K562 (cell line): ENCODE results near the gene NUAK2. TPM values are rescaled to one million over a fixed set of nuclear protein-coding genes. Genes with fewer than 3 reads are reported as not detected.

Experiments used
- ADNP ChIP-seq: fragments of 200-800 bp; sonication (Bioruptor generic); IDR thresholded peaks from 2 replicates; pipeline ENCODE4 v1.6.1; 2016; ENCODE audit warnings: missing genetic modification characterization, missing compliant biosample characterization
- DPF2 ChIP-seq: fragments of 450-650 bp; IDR thresholded peaks from 2 replicates; pipeline ENCODE4 v1.6.1; 2016
- FOSL1 ChIP-seq: fragments of 200-800 bp; sonication (Bioruptor generic); conservative IDR thresholded peaks from 2 replicates; pipeline ENCODE4 v1.6.1; 2016; ENCODE audit warnings: missing genetic modification characterization, missing compliant biosample characterization
- FOXM1 ChIP-seq, 2 experiments: fragments of 450-650 bp in 1 of 2; sonication (generic) in 1 of 2; formaldehyde crosslinking in 1 of 2; IDR thresholded peaks; 2 replicates each; pipeline versions ENCODE4 v1.6.1 to v1.9.0; 2017 to 2022; ENCODE audit warnings: low read depth in 2 of 2, mild to moderate bottlenecking in 2 of 2, missing genetic modification reagents in 1 of 2, moderate library complexity in 1 of 2
- HLTF ChIP-seq: fragments of 450-650 bp; IDR thresholded peaks from 2 replicates; pipeline ENCODE4 v1.6.1; 2016
- ILF3 ChIP-seq: fragments of 450-650 bp; IDR thresholded peaks from 2 replicates; pipeline ENCODE4 v1.6.1; 2018; ENCODE audit warnings: antibody characterized with exemption, mild to moderate bottlenecking, moderate library complexity, borderline replicate concordance
- KDM1A ChIP-seq, 2 experiments: fragments of 450-650 bp; IDR thresholded peaks; 2 replicates each; pipeline ENCODE4 v1.6.1; 2016; ENCODE audit warnings: mild to moderate bottlenecking in 2 of 2
- KLF16 ChIP-seq: IDR thresholded peaks from 2 replicates; pipeline ENCODE4 v1.6.1; 2016; ENCODE audit warnings: antibody characterized with exemption
- MAFG ChIP-seq: fragments of 450-650 bp; conservative IDR thresholded peaks from 2 replicates; pipeline ENCODE4 v1.6.1; 2016; ENCODE audit warnings: missing genetic modification characterization, missing compliant biosample characterization
- MAFK ChIP-seq: IDR thresholded peaks from 2 replicates; pipeline ENCODE4 v1.6.1; 2011; ENCODE audit warnings: low read length, improper control_type of control experiment
- NCOR1 ChIP-seq: fragments of 450-650 bp; IDR thresholded peaks from 2 replicates; pipeline ENCODE4 v1.6.1; 2016; ENCODE audit warnings: mild to moderate bottlenecking, moderate library complexity
- NFE2 ChIP-seq: IDR thresholded peaks from 2 replicates; pipeline ENCODE4 v1.6.1; 2014; ENCODE audit warnings: antibody characterized with exemption, low read depth
- NFYB ChIP-seq: IDR thresholded peaks from 2 replicates; pipeline ENCODE4 v1.6.1; 2011; ENCODE audit warnings: mild to moderate bottlenecking, moderate library complexity; ENCODE audit not compliant: insufficient read length; ENCODE audit errors: extremely low read depth
- PCBP2 ChIP-seq: fragments of 200-400 bp; formaldehyde crosslinking; IDR thresholded peaks from 2 replicates; pipeline ENCODE4 v1.6.1; 2018; ENCODE audit warnings: low read length, low read depth, mild to moderate bottlenecking, moderate library complexity; ENCODE audit not compliant: poor library complexity, severe bottlenecking
- RCOR1 ChIP-seq, 2 experiments: IDR thresholded peaks; 2 replicates each; pipeline ENCODE4 v1.6.1; 2012; ENCODE audit warnings: low read depth in 2 of 2, low read length in 2 of 2, borderline replicate concordance in 1 of 2, improper control_type of control experiment in 1 of 2
- SMAD4 ChIP-seq: fragments of 250-450 bp; sonication (Bioruptor Pico); conservative IDR thresholded peaks from 2 replicates; pipeline ENCODE4 v1.8.0; 2021; ENCODE audit warnings: inconsistent platforms, mild to moderate bottlenecking, moderate library complexity
- SMARCA4 ChIP-seq: fragments of 450-650 bp; IDR thresholded peaks from 2 replicates; pipeline ENCODE4 v1.6.1; 2016
- SRF ChIP-seq, 2 experiments: fragments of 250-450, 450-650 bp in 1 of 2; sonication (Bioruptor Pico) in 1 of 2; sonication (generic) in 1 of 2; formaldehyde crosslinking; IDR thresholded peaks; 2 replicates each; pipeline versions ENCODE4 v1.5.0 to v1.5.1; 2020 to 2022; ENCODE audit warnings: mild to moderate bottlenecking in 1 of 2, missing genetic modification reagents in 1 of 2
- TAF1 ChIP-seq: IDR thresholded peaks from 2 replicates; pipeline ENCODE4 v1.6.1; 2011; ENCODE audit warnings: mild to moderate bottlenecking, low read length, moderate library complexity; ENCODE audit not compliant: insufficient read depth, control insufficient read depth, severe bottlenecking; ENCODE audit errors: extremely low read depth
- TAL1 ChIP-seq: fragments of 450-650 bp; IDR thresholded peaks from 2 replicates; pipeline ENCODE4 v1.6.1; 2016; ENCODE audit warnings: mild to moderate bottlenecking
- TCF3 ChIP-seq: sonication (generic); formaldehyde crosslinking; IDR thresholded peaks from 2 replicates; pipeline ENCODE4 v1.4.0; 2020; ENCODE audit warnings: mild to moderate bottlenecking, missing genetic modification reagents
- TEAD4 ChIP-seq, 2 experiments: sonication (generic) in 1 of 2; formaldehyde crosslinking in 1 of 2; IDR thresholded peaks; 2 replicates each; pipeline versions ENCODE4 v1.6.1 to v1.8.0; 2012 to 2022; ENCODE audit warnings: borderline replicate concordance in 1 of 2, inconsistent platforms in 1 of 2, low read length in 1 of 2, mild to moderate bottlenecking in 1 of 2, missing genetic modification reagents in 1 of 2
- XRCC5 ChIP-seq: fragments of 200-400 bp; formaldehyde crosslinking; IDR thresholded peaks from 2 replicates; pipeline ENCODE4 v1.6.1; 2017; ENCODE audit warnings: low read depth, mild to moderate bottlenecking, low read length
- polyA plus RNA-seq, 8 experiments: library from polyadenylated mRNA; depleted of rRNA in 4 of 8; stranded (reverse) in 5 of 8; unstranded in 3 of 8; fragments of >200 nt; fragmentation: Nextera tagmentation in 2 of 8; fragmentation: Illumina TruSeq in 1 of 8; extraction: Ambion mirVana in 2 of 8; extraction: Trizol in 1 of 8; gene quantifications; 2 replicates each; pipeline versions ENCODE4 v1.2.1 to v1.2.3, GENCODE V29; 2011 to 2014; ENCODE audit warnings: inconsistent platforms in 1 of 8, missing spikeins in 1 of 8
- total RNA-seq, 7 experiments: library from RNA; depleted of rRNA in 6 of 7; stranded (reverse); fragments of >200 nt in 6 of 7; fragmentation: Illumina TruSeq in 2 of 7; extraction: Trizol in 2 of 7; gene quantifications; 2 replicates each; pipeline versions ENCODE4 v1.2.1 to v1.2.3, GENCODE V29; 2011 to 2021; ENCODE audit warnings: low replicate concordance in 1 of 7
- TF ChIP-seq, protein P1 (sequence below): sonication (generic); formaldehyde crosslinking; IDR thresholded peaks from 2 replicates; pipeline ENCODE4 v1.8.0; 2022; ENCODE audit warnings: missing genetic modification reagents, mild to moderate bottlenecking, moderate library complexity, borderline replicate concordance
- TF ChIP-seq, protein P2 (sequence below): fragments of 250-450 bp; sonication (Bioruptor Pico); IDR thresholded peaks from 2 replicates; pipeline ENCODE4 v1.8.0; 2021; ENCODE audit warnings: mild to moderate bottlenecking, moderate library complexity
- TF ChIP-seq, protein P3 (sequence below): fragments of 450-650 bp; conservative IDR thresholded peaks from 2 replicates; pipeline ENCODE4 v1.6.1; 2016; ENCODE audit warnings: missing genetic modification characterization, low read depth, mild to moderate bottlenecking, control low read depth, missing compliant biosample characterization

The NUAK2 gene
- total and polyA plus RNA-seq, 9 of the 15 experiments (the other 6 are each of a cell fraction or from before 2014, with no cell fraction given) = 0.04 to 0.44 (median 0.14) TPM

DNA sequence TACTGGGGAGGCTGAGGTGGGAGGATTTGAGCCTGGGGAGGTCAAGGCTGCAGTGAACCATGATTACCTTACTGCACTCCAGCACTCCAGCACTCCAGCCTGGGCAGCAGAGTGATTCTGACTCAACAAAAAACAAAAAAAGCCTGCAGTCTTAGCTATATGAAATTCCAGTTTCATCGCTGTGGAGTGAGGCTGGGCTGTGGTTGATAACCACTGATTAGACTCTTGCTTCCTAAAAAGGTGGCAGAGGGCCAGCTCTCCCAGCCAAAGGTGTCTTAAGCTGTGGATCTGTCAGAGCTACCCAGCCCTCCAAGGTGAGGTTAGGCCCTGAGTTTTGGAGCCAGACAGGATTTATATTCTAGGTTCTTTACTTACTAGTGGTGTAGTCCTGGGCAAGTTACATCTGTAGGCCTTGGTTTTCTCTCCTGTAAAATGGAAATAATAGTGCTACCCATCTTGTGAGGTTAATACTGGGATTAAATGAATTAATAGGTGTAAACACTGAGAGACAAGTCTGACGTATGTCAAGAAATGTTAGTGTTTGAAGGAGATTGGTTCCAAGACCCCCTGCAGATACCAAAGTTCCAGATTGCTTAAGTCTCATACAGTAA is 57.9 kb downstream of the NUAK2 start (continued):
- TF ChIP-seq, protein P1, sequence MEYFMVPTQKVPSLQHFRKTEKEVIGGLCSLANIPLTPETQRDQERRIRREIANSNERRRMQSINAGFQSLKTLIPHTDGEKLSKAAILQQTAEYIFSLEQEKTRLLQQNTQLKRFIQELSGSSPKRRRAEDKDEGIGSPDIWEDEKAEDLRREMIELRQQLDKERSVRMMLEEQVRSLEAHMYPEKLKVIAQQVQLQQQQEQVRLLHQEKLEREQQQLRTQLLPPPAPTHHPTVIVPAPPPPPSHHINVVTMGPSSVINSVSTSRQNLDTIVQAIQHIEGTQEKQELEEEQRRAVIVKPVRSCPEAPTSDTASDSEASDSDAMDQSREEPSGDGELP (CRISPR knock-in tag) = peak; percentile 10; the same call in 1 of the 2 replicates
- TF ChIP-seq NFE2 = peak; percentile 77
- peak; percentile 67 for TF ChIP-seq TCF3 (CRISPR knock-in tag)
- peak; percentile 65; the same call in 1 of the 2 replicates for TF ChIP-seq SMARCA4
- no peak for TF ChIP-seq HLTF
- peak; percentile 89 for TF ChIP-seq ADNP (tag)
- TF ChIP-seq ILF3 = no peak
- TF ChIP-seq MAFK = peak; percentile 55
- TF ChIP-seq TAL1 = peak; percentile 50
- peak; percentile 70 for TF ChIP-seq MAFG
- peak in 1 of 2 experiments; percentile 52; a peak in 1 of 4 replicates for TF ChIP-seq SRF (CRISPR knock-in tag; IDR thresholded peaks at IDR 0.05)
- no peak; the same call in 1 of the 2 replicates for TF ChIP-seq SMAD4
- TF ChIP-seq, protein P2, sequence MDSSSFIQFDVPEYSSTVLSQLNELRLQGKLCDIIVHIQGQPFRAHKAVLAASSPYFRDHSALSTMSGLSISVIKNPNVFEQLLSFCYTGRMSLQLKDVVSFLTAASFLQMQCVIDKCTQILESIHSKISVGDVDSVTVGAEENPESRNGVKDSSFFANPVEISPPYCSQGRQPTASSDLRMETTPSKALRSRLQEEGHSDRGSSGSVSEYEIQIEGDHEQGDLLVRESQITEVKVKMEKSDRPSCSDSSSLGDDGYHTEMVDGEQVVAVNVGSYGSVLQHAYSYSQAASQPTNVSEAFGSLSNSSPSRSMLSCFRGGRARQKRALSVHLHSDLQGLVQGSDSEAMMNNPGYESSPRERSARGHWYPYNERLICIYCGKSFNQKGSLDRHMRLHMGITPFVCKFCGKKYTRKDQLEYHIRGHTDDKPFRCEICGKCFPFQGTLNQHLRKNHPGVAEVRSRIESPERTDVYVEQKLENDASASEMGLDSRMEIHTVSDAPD (CRISPR knock-in tag) = no peak
- peak; percentile 15; the same call in 1 of the 2 replicates for TF ChIP-seq KLF16
- peak; percentile 64 for TF ChIP-seq FOSL1 (tag)
- TF ChIP-seq TAF1 = no peak
- no peak for TF ChIP-seq PCBP2
- TF ChIP-seq NCOR1 = peak; percentile 56
- TF ChIP-seq KDM1A (IDR thresholded peaks at IDR 0.05) = peak; percentile 46 to 76; a peak in 3 of 4 replicates
- TF ChIP-seq TEAD4 (IDR thresholded peaks at IDR 0.05; ENCODE audit: low read length) = peak; percentile 69; the same call in 1 of the 2 replicates
- TF ChIP-seq TEAD4 (CRISPR knock-in tag; IDR thresholded peaks at IDR 0.05; ENCODE audit: borderline replicate concordance) = no peak
- peak; percentile 15; the same call in 1 of the 2 replicates for TF ChIP-seq FOXM1 (IDR thresholded peaks at IDR 0.05; ENCODE audit: low read depth)
- TF ChIP-seq FOXM1 (CRISPR knock-in tag; IDR thresholded peaks at IDR 0.05; ENCODE audit: low read depth) = no peak
- TF ChIP-seq, protein P3, sequence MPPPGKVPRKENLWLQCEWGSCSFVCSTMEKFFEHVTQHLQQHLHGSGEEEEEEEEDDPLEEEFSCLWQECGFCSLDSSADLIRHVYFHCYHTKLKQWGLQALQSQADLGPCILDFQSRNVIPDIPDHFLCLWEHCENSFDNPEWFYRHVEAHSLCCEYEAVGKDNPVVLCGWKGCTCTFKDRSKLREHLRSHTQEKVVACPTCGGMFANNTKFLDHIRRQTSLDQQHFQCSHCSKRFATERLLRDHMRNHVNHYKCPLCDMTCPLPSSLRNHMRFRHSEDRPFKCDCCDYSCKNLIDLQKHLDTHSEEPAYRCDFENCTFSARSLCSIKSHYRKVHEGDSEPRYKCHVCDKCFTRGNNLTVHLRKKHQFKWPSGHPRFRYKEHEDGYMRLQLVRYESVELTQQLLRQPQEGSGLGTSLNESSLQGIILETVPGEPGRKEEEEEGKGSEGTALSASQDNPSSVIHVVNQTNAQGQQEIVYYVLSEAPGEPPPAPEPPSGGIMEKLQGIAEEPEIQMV = no peak
- TF ChIP-seq RCOR1 (IDR thresholded peaks at IDR 0.05; ENCODE audit: borderline replicate concordance in 1 of 2, low read depth in 2 of 2, low read length in 2 of 2) = peak in 1 of 2 experiments; percentile 86; a peak in 3 of 4 replicates
- no peak for TF ChIP-seq NFYB
- 0 out of 2 replicates have a peak, but pooled peaks have one; percentile 26 for TF ChIP-seq XRCC5
- peak; percentile 78 for TF ChIP-seq DPF2
